ENCODE data around the gene TARP.

TARP gene

DNA sequence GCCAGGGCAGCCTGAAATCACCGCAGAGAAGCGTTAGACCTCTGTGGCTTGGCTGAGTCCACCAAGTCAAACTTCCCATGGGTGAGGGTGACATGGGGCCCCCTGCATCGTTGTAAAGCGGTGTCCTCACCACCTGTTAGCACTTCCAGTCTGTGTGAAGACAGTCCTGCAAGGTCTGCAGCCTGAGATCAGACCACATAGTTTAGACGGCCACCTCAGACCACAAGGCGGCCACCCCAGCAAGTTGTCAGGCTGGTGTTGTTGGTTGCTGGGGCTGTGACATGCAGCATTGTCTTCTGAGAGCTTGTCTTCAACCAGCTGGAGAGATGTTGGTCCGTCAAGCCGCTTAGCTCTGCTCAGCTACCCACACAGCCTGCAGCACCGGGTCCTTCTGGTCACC, 44.1 kb upstream of the TARP start:
- no peak for TF ChIP-seq CTCF (IDR thresholded peaks at IDR 0.05)
- ChIA-PET CTCF (interaction anchor here (1.1 to 7.8 kb wide), 11 partner anchors 9 to 209 kb away, joined by 3 to 69 read pairs (median 7); no protein-coding TSS in a partner anchor), POLR2A (interaction anchor here (1.3 kb wide), 1 partner anchor 43 kb away, joined by 3 read pairs; no protein-coding TSS in a partner anchor)
- H3K27ac Mint-ChIP-seq, result peak overlapping the region; percentile 86
- H3K9me3 Mint-ChIP-seq, result no peaks in the 10 kb centered on the region
- peak overlapping the region; percentile 66 for H3K4me3 Mint-ChIP-seq
- no peaks in the 10 kb centered on the region for H3K27me3 Mint-ChIP-seq
- intact Hi-C loops (cut with micrococcal nuclease), result loop anchor here (5.0 kb wide), 2 partner anchors 85 to 210 kb away; no protein-coding TSS in a partner anchor
- peak; percentile 52 for DNase-seq
- H3K4me1 Mint-ChIP-seq (ENCODE audit: low read depth), result peaks cover 57% of the 10 kb centered on the region
- no peaks in the 10 kb centered on the region for H3K36me3 Mint-ChIP-seq (ENCODE audit: low read depth)
- peak; percentile 42 for ATAC-seq

DNA sequence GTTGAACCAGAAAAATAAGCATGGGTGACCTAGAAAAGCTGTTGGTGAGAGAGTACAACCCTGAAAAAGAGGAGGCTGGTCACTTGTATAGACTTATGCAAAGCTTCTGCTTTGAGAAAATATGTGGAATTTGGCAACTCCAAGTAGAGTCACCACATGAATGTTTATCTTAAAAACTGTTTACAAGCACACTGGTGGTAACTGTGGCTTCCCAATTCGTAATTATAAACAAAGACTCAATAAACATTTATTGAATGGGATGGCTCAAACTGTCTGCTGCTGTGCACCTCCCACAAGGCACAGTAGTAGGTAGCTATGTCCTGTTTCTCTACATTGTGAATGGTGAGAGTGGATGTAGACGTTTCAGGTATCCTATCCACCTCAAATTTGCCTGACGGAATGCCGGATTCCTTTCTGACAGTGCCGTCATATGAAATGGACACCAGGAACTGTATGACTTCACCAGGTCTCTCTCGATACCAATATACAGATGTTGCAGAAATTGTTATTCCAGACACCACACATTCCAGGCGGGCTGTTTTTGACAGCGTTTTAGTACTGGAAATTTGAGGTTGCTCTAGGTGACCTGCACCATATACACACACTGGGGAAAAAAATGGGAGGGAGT, 43.4 kb upstream of the TARP start:
- Mint-ChIP-seq H3K9me3 (no peaks in the 10 kb centered on the region), H3K27ac (peak overlapping the region; percentile 38), H3K4me3 (peak overlapping the region; percentile 66), H3K27me3 (no peaks in the 10 kb centered on the region), H3K36me3 (ENCODE audit: low read depth) (no peaks in the 10 kb centered on the region), H3K4me1 (ENCODE audit: low read depth) (peaks cover 55% of the 10 kb centered on the region)
- no peak for ATAC-seq
- intact Hi-C loops (cut with micrococcal nuclease), result loop anchor here (5.0 kb wide), 2 partner anchors 85 to 210 kb away; no protein-coding TSS in a partner anchor
- no peak for TF ChIP-seq CTCF (IDR thresholded peaks at IDR 0.05)
- ChIA-PET POLR2A (interaction anchor here (0.9 kb wide), 1 partner anchor 40 kb away, joined by 3 read pairs; no protein-coding TSS in a partner anchor), CTCF (interaction anchor here (2.3 to 7.1 kb wide), 3 partner anchors 97 to 209 kb away, joined by 6 to 69 read pairs (median 9); no protein-coding TSS in a partner anchor)
- DNase-seq, result no peak

DNA sequence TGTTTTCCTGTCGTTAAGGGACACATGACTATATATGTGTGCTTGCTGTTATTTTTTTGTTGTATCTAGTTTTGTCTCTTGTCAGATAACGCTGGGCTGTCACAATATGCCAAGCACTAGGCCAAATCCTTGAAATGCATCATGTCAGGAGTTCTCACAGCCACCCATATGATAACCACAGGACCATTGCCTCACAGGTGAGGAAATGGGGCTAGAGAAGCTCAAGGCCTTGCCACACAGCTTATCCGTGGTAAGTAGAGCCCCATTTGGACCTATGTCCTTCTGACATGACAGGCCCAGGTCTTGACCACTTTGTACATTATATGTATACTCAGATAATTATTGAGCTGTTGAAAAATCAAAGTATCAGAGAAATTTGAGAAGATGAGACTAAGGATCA, 42.0 kb upstream of the TARP start:
- Mint-ChIP-seq H3K4me3 (no peak overlapping the region), H3K27ac (peak overlapping the region; percentile 55), H3K36me3 (ENCODE audit: low read depth) (no peaks in the 10 kb centered on the region), H3K9me3 (no peaks in the 10 kb centered on the region), H3K27me3 (no peaks in the 10 kb centered on the region), H3K4me1 (ENCODE audit: low read depth) (peaks cover 44% of the 10 kb centered on the region)
- ChIA-PET CTCF (interaction anchor here (0.9 to 7.1 kb wide), 5 partner anchors 16 to 99 kb away, joined by 4 to 69 read pairs (median 9); no protein-coding TSS in a partner anchor), POLR2A (no interaction called here)
- no peak for DNase-seq
- no peak for TF ChIP-seq CTCF (IDR thresholded peaks at IDR 0.05)
- intact Hi-C loops (cut with micrococcal nuclease), result loop anchor here (5.0 kb wide), 2 partner anchors 83 to 208 kb away; no protein-coding TSS in a partner anchor
- no peak for ATAC-seq

GRCh38 chr7:38312821-38313220, 39.4 kb upstream of the TARP start:
- H3K4me1 Mint-ChIP-seq (ENCODE audit: low read depth), result peaks cover 38% of the 10 kb centered on the region
- peak overlapping the region; percentile 69 for H3K27ac Mint-ChIP-seq
- POLR2A ChIA-PET, result interaction anchor here (1.1 kb wide), 1 partner anchor 72 kb away, joined by 3 read pairs; no protein-coding TSS in a partner anchor
- intact Hi-C loops (cut with micrococcal nuclease), result no loop called here
- DNase-seq, result no peak
- H3K9me3 Mint-ChIP-seq, result no peaks in the 10 kb centered on the region
- peak overlapping the region; percentile 46 for H3K4me3 Mint-ChIP-seq
- CTCF ChIA-PET, result interaction anchor here (0.6 to 3.2 kb wide), 7 partner anchors 9 to 97 kb away, joined by 3 to 14 read pairs (median 4); no protein-coding TSS in a partner anchor
- TF ChIP-seq CTCF (IDR thresholded peaks at IDR 0.05), result no peak
- no peaks in the 10 kb centered on the region for H3K27me3 Mint-ChIP-seq
- no peak for ATAC-seq
- no peaks in the 10 kb centered on the region for H3K36me3 Mint-ChIP-seq (ENCODE audit: low read depth)
